Measurements from ENCODE around the gene TRAF7.

Gene TRAF7

DNA sequence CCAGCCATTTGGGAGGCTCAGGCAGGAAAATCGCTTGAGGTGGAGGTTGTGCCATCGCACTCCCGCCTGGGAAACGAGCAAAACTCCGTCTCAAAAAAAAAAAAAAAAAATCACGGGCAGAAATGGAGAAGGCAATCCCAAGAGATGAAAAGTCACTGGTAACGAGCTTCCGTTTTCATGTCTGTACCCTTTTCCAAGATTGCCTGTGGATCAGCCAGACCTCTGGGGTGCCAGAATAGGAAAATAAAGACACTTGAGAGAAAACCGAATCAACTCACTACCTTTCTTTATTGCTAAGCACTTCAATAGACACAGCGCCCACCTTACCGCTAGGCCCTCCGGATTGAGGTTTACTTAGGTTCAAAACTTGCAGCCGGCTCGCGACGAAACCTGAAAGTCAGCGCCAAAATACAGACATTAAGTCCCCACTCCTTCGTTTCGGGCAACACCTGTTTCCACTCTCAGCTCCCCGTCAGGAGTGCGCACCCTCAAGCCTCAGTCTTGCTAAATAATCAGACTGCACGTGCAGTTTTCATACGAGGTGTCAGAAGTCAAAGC, 970 bp upstream of the TRAF7 start:
- no peak for TF ChIP-seq ZNF274 (IDR thresholded peaks at IDR 0.05; ENCODE audit: low read depth, low read length)
- H3K4me3 ChIP-seq (ENCODE audit: low read length) = peak overlapping the region; percentile 80

DNA sequence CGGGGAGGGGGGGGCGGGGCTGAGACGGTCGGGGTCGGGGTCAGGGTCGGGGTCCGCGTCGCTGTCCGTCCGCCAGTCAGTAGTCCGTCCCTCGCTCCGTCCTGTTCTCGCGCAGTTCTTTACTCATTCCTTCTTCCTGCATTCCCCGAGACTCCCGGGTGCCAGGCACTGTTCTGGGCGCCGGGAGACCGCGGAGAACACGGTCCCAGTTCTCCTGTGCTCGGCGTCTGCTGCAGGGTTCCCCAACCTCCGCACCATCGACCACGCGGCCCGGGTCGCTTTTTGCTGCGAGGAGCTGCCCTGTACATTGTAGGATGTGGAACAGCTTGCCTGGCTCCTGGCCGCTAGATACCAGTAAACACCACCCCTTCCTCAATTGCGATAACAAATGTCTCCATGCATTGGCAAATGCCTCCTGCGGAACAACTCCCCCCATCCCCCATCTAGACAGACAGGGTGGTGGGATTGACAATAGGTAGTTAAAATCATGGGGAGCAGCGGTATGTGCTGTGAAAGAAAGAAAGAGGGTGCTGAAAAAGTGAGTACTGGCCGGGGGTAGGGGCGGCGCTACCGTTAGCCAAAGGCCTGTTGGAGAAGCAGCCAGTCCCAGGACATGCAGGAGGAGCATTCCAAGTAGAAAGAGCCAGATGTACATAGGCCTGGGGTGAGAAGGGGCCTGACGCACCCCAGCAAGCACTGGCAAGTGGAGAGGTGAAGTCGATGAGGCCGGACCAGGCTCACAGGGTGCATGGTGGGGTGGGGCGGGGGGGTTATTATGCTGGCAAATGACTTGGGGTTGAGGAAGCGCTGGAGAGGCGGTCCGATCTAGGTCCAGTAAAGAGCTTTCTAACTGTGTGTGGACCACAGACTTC, 631 bp downstream of the TRAF7 start:
- TF ChIP-seq ZNF274 (IDR thresholded peaks at IDR 0.05; ENCODE audit: low read depth, low read length) = no peak
- H3K4me3 ChIP-seq (ENCODE audit: low read length) = peak overlapping the region; percentile 86

DNA sequence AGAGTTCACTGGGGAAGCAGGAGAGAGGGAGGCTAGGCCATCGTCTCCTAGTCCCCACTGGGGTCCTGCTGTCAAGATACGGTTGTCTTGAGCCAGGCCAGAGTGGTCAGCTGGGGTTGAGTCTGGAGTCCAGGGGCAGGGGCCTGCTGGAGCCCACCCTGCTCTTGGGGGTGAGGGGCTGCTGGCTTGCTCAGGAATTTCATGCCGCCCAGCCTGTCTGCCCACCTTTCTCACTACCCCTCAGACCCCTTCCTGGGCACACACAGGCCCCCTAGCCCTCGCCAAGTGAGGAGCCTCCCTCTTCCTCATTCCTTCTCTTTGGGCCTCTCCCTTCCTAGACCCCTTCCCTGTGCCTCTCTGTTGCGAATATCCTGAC, 1.3 kb downstream of the TRAF7 start:
- TF ChIP-seq ZNF274 (IDR thresholded peaks at IDR 0.05; ENCODE audit: low read depth, low read length) = no peak
- peak overlapping the region; percentile 86; the same call in 1 of the 2 replicates for H3K4me3 ChIP-seq (ENCODE audit: low read length)

DNA sequence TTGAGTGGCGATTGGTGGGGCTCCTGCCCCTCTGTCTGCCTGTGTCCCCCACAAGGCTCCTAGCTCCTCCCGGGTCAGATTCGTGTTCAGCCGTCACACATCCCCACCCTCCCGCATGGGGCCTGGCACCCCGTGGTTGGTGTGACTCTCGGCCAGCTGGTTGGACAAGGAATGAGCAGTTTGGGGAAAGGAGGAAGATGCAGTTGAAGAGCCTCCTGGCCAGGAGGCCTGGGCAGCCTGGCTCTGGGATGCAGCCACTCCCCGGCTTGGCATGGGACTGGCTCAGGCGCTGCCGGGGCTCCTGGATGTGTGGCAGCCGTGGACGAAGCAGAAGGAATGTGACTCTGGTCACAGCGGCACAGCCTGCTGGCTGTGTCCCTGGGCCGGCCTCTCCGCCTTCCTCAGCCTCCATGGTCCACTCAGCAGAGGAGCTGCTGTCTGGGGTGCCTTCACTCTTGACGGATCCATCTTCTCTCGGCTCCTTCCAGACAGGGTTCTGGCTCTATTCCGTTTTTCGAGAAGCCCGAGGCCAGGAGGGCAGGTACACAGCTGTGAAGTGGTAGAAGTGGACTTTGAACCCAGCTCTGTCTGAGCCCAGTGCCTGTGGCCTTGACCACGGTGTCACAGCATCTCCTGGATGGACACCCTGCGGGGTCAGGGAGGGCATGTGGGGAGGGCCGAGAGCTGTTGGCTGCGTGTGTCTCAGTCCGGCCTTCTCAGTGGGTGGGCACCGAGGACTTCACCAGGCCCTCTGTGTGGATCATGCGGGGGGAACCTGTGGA, 2.1 kb downstream of the TRAF7 start:
- H3K4me3 ChIP-seq (ENCODE audit: low read length) = no peak overlapping the region

DNA sequence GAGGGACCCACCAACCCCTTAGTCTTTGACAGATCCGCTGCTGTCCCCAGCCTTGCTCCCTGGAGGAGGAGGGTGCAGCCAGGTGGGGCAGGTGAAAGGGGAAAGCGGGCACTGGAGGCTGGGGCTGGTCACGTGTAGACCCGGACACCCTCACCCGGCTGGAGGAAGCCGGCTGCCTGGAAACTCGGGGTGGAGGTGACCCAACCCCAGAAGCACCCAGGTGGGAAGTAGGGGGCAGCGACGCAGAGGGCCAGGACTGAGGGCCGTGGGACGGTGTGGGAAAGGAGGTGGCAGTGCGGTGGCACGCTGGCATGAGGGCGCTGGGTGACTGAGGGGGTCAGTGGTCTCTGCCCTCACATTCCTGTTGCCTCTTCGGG, 2.7 kb downstream of the TRAF7 start:
- no peak for TF ChIP-seq ZNF274 (IDR thresholded peaks at IDR 0.05; ENCODE audit: low read depth, low read length)
- H3K4me3 ChIP-seq (ENCODE audit: low read length) = no peak overlapping the region

More for the DNA sequence above, 2.1 kb downstream of the TRAF7 start:
- no peak for TF ChIP-seq ZNF274 (IDR thresholded peaks at IDR 0.05; ENCODE audit: low read depth, low read length)

DNA sequence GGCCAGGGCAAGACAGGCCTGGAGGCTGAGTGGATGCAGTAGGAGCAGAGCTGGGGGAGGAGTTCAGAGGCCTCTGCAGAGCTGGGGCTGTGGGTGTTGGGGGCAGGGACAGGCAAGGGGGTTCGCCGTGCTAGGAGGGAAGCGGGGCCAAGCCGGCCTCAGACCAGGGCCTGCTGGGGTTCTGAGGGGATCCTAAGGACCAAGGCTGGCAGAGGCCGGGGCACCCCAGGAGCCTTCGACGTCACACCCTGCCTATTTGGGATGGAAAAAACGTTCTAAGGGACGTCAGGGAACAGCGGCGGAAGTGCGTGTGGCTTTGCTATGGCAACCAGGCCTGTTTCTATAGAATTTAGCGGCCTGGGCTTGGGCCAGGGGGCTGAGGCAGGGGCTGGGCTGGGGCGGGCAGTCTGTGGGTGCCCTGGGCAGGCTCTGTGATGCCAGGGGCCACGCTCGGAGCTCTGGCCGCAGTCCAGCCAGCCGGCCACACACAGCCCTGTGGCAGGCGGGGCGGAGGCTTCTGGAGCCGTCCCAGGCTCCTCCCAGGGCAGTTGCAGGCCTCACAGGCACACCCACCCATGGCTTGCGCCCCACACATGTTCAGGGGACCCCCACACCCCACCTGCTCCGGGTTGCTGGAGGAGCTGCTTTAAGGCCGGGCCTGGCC, 3.7 kb downstream of the TRAF7 start:
- no peak overlapping the region for H3K4me3 ChIP-seq (ENCODE audit: low read length)
- TF ChIP-seq ZNF274 (IDR thresholded peaks at IDR 0.05; ENCODE audit: low read depth, low read length) = no peak

DNA sequence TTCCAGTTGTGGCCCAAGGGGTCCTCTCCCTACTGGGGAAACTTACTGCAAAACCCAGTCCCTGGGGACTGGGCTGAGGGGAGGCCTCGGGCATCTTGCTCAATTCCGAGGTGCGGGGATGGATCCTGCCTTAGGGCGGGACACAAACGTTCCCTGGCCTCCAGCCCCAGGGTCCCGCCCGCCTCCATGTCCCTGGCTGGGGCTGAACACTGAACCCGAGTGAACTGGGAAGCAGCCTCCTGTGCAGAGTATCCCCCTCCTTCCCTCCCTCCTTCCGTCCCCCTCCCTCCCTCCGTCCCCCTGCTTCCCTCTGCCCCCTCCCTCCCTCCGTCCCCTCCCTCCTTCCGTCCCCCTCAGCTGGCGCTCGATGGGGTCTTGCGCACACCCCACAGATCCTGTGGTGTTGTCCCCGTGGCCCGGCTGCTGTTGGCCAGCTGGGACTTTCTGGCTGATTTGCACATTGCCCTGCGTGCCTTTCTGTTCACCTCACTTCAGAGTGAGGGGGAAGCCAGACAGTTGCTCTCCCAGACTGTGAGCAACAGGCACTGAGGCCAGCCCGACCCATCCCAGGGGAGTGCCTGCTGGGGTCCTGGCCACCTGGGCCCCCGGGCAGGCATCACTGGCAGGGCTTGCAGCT, 5.5 kb downstream of the TRAF7 start:
- no peak overlapping the region for H3K4me3 ChIP-seq (ENCODE audit: low read length)
- TF ChIP-seq ZNF274 (IDR thresholded peaks at IDR 0.05; ENCODE audit: low read depth, low read length) = no peak

DNA sequence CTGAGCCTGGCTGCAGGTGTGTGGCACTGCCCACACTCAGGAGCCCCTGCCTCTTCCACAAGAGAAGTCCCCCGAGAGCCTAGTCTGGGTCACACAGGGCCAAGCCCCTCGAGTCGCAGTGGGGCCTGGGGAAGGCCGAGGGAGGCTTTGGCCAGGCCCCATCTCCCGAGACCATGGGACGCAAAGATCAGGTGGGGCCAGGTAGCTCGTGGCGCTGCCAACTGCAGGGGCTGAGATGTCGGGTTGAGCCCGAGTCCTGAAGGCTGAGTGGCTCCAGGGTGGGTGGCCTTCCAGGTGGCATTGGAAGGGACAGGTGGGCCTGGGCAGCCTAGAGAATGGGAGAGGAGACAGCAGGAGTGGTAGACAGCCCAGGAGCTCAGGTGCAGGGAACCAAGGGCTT, 6.3 kb downstream of the TRAF7 start:
- H3K4me3 ChIP-seq (ENCODE audit: low read length) = no peak overlapping the region
- TF ChIP-seq ZNF274 (IDR thresholded peaks at IDR 0.05; ENCODE audit: low read depth, low read length) = no peak

DNA sequence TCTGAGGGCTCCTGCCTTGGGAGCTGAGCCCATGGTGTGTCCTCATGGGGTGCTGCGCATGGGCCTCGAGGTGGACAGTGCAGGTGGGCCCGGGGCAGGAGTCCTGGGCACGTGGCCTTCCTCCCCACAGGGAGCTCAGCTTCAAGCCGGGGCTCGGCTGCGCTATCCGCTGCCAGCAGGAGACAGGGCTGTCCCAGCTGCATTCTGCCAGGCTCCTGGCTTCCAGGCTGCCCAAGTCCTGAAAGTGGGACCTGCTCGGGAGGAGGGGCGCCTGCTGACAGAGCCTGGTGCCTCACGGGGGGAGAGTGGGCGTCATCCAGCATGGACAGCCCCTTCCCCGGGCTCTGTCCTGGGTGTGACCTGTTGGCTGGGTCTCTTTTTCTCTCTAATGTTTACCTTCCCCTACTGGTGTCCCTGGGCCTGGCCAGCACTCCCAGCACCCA, 7.1 kb downstream of the TRAF7 start:
- no peak for TF ChIP-seq ZNF274 (IDR thresholded peaks at IDR 0.05; ENCODE audit: low read depth, low read length)
- no peak overlapping the region for H3K4me3 ChIP-seq (ENCODE audit: low read length)

DNA sequence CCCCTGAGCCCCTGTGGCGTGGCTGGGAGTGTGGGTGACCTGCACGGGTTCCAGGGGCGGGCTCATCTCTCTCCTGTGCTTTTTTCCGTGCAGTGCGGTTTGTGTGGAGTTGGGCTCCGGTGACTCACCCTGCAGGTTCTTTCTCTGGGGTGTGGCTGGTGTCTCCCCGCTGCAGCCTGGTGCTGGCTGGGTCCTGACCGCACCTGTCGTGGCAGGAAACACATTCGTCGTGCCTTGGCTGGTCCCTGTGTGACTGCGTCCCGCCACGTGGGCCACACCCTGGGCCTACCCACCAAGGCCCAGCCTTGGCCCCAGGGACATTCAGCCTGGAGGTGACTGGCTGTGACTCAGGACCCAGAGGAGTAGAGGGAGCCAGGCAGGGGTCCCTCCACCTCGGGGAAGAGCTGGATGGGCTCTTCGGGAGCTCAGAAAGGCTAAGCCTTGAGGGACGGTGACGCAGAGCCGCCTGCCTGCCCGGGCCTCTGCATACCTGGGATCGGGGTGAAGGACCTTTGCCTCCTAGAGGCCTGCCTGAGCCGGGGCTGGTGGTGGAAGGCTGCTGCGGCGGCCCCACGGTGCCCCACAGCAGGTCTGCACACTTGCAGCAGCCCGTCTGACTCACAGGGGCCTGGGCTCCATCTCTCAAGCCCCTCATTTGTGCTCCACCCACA, 7.8 kb downstream of the TRAF7 start:
- no peak for TF ChIP-seq ZNF274 (IDR thresholded peaks at IDR 0.05; ENCODE audit: low read depth, low read length)
- H3K4me3 ChIP-seq (ENCODE audit: low read length) = no peak overlapping the region

DNA sequence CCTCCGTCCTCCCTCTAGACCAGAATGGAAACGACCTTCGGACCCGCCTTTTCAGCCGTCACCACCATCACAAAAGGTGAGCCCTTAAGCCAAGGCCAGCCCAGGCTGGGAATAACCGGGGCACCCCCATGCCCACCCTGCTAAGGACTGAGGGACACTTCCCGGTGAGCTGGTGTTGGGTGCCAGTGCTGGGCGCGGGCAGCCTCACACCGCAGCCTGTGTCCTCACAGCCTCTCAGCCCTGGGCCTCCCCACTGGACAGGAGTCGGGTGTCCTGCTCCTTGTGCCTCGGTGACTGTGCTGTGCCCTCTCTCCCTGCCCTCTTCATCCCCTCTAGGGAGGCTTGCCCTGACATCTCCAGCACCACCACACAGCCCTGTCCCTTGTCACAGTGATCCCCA, 10.3 kb downstream of the TRAF7 start:
- TF ChIP-seq ZNF274 (IDR thresholded peaks at IDR 0.05; ENCODE audit: low read depth, low read length) = no peak
- H3K4me3 ChIP-seq (ENCODE audit: low read length) = no peak overlapping the region

DNA sequence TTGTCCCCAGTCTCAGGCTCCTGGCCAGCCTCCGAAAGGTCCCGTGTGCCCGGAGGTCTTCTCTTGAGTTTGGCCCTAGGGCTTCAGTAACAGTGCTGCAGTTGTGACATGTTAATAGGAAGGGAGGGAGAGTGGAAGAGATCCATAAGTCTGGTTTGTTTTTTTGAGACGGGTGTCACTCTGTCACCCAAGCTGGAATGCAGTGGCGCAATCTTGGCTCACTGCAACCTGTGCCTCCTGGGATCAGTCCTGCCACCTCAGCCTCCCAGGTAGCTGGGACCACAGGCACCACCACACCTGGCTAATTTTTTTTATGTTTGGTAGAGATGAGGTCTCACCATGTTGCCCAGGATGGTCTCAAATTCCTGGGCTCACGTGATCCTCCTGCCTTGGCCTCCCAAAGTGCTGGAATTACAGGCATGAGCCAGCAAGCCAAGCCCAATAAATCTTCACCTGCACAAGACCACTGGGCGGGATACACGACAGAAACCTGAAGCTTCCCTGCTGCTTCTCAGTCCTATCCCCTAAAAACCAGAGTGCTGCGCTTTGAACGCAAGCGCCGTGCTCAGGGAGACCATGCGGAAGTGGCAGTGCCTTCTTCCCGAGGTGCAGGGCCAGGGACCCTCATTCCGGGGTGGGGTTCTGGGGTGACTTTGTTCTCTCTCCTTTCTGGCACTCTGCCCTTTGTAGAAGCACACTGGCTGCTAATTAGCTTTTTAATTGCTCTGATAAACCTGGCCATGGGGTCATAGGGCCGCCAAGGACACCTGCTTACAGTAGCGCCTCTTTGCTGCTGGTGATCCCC, 10.9 kb downstream of the TRAF7 start:
- no peak overlapping the region for H3K4me3 ChIP-seq (ENCODE audit: low read length)
- TF ChIP-seq ZNF274 (IDR thresholded peaks at IDR 0.05; ENCODE audit: low read depth, low read length) = no peak
